Iris pigment epithelial cell (primary cell): ENCODE measurements around the gene FGD2.
"Not testable (repeated sequence)": the region's sequence is repeated elsewhere in the genome, so short reads cannot be mapped to it uniquely, and the experiment has no call there.

Experiments
- DNase-seq: peaks from one replicate; pipeline ENCODE4 v3.0.0-alpha.2; 2011; ENCODE audit warnings: low read depth

Gene FGD2

GRCh38 chr6:36990401-36990800 is 15.1 kb upstream of the FGD2 start:
- DNase-seq: not testable (repeated sequence)

GRCh38 chr6:36997811-36998722 is 7.4 kb upstream of the FGD2 start:
- DNase-seq: no peak

GRCh38 chr6:36998723-36999038 is 6.8 kb upstream of the FGD2 start:
- no peak for DNase-seq

GRCh38 chr6:36999061-36999750 is 6.2 kb upstream of the FGD2 start:
- no peak for DNase-seq

- no peak for DNase-seq
Measured at GRCh38 chr6:36999751-37000125, 5.7 kb upstream of the FGD2 start.

GRCh38 chr6:37004044-37004980 is 1.1 kb upstream of the FGD2 start:
- DNase-seq: no peak

GRCh38 chr6:37005827-37006567 is 542 bp downstream of the FGD2 start:
- no peak for DNase-seq

GRCh38 chr6:37006793-37007339 is 1.4 kb downstream of the FGD2 start:
- DNase-seq: peak; percentile 16

GRCh38 chr6:37007340-37008043 is 2.0 kb downstream of the FGD2 start:
- no peak for DNase-seq

- no peak for DNase-seq
Measured at GRCh38 chr6:37008484-37009465, 3.3 kb downstream of the FGD2 start.

- DNase-seq: no peak
Measured at GRCh38 chr6:37010402-37010892, 5.0 kb downstream of the FGD2 start.

GRCh38 chr6:37011656-37012378 is 6.4 kb downstream of the FGD2 start:
- DNase-seq: peak; percentile 84

- no peak for DNase-seq
Measured at GRCh38 chr6:37013516-37014491, 8.3 kb downstream of the FGD2 start.

- no peak for DNase-seq
Measured at GRCh38 chr6:37014667-37015066, 9.2 kb downstream of the FGD2 start.

GRCh38 chr6:37015532-37015931 is 10.1 kb downstream of the FGD2 start:
- no peak for DNase-seq

GRCh38 chr6:37016995-37017394 is 11.5 kb downstream of the FGD2 start:
- no peak for DNase-seq

GRCh38 chr6:37017606-37018197 is 12.2 kb downstream of the FGD2 start:
- no peak for DNase-seq
